Measurements from ENCODE around the gene APOL6. TPM values are rescaled to one million over a fixed set of nuclear protein-coding genes. Genes with fewer than 3 reads are reported as not detected.

Gene APOL6
- total RNA-seq, 4 donors from 2014 or later, result 3.1 to 8.3 (median 5.1) TPM

DNA sequence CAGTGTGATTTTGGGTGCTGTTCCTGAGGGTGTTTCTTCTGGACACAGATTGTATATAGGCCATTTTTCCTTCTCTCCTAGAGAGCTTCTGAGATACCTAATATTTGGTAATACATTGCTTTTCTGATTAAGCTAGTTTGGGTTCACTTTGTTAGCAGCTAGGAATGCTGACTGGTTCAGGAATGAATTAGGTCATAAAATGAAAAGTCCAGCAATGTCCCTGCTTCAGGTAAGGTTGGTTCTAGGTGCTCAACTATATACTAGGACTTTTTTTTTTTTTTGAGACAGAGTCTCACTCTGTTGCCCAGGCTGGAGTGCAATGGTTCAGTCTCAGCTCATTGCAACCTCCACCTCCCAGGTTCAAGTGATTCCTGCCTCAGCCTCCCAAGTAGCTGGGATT is 36.5 kb downstream of the APOL6 start:
- DNase-seq (ENCODE audit: low spot score in 2 of 2), result no peak
- H3K36me3 ChIP-seq, result no peaks in the 10 kb centered on the region
- TF ChIP-seq POLR2A (IDR thresholded peaks at IDR 0.05) (no peak), EP300 (IDR thresholded peaks at IDR 0.05) (no peak), POLR2AphosphoS5 (IDR thresholded peaks at IDR 0.05) (no peak)
- TF ChIP-seq, protein P1, sequence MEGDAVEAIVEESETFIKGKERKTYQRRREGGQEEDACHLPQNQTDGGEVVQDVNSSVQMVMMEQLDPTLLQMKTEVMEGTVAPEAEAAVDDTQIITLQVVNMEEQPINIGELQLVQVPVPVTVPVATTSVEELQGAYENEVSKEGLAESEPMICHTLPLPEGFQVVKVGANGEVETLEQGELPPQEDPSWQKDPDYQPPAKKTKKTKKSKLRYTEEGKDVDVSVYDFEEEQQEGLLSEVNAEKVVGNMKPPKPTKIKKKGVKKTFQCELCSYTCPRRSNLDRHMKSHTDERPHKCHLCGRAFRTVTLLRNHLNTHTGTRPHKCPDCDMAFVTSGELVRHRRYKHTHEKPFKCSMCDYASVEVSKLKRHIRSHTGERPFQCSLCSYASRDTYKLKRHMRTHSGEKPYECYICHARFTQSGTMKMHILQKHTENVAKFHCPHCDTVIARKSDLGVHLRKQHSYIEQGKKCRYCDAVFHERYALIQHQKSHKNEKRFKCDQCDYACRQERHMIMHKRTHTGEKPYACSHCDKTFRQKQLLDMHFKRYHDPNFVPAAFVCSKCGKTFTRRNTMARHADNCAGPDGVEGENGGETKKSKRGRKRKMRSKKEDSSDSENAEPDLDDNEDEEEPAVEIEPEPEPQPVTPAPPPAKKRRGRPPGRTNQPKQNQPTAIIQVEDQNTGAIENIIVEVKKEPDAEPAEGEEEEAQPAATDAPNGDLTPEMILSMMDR (IDR thresholded peaks at IDR 0.05), result no peak
- no peak overlapping the region for H3K27ac ChIP-seq
- H3K9me3 ChIP-seq, result no peaks in the 10 kb centered on the region
- H3K4me3 ChIP-seq, result no peak overlapping the region
- no peaks in the 10 kb centered on the region for H3K27me3 ChIP-seq
- H3K4me1 ChIP-seq, result no peaks in the 10 kb centered on the region

DNA sequence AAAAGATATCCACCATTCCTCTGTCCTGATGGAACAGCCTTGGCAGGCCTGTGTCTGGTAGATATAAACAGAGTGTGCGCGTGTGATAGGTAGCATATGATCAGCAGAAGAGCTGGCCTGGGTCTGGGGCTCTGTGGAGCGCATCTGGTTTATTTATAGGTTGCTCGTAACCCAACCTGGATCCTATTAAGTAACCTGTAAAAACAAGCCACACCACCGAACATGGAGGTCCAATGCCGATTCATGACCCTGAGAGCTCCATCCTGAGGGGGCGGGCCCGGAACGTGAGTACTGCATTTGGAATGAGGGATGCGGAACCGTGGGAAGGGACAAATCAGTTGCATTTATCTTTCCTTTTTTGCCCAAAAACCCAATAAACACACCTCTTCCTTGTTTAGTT is 37.5 kb downstream of the APOL6 start:
- Histone ChIP-seq H3K4me3 (no peak overlapping the region), H3K27me3 (no peaks in the 10 kb centered on the region), H3K36me3 (no peaks in the 10 kb centered on the region), H3K9me3 (no peaks in the 10 kb centered on the region), H3K27ac (no peak overlapping the region), H3K4me1 (no peaks in the 10 kb centered on the region)
- 82% methylated on average over 11 of the region's 11 CpGs for WGBS
- TF ChIP-seq EP300 (IDR thresholded peaks at IDR 0.05) (no peak), POLR2A (IDR thresholded peaks at IDR 0.05) (no peak), POLR2AphosphoS5 (IDR thresholded peaks at IDR 0.05) (no peak)
- TF ChIP-seq, protein P1 (IDR thresholded peaks at IDR 0.05), result no peak
- DNase-seq (ENCODE audit: low spot score in 2 of 2), result no peak

DNA sequence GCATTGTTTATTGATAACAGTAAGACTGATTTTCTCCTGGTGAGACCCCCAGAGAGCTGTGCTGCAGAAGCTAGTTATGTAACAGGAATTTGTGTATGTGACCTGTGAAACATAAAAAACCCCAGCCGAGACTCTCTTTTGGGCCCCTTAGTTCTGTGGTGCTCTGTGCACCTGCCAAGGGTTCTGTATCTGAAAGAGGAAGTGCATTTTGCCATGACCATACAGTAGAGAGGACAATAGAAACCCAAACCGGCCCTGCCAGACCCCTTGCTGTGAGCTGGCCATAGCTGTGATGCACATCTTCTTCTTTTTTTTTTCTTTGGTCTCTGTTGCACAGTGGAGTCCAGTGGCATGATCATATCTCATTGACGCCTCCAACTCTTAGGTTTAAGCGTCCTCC is 38.1 kb downstream of the APOL6 start:
- 79% methylated on average over 4 of the region's 4 CpGs for WGBS
- H3K27me3 ChIP-seq, result no peaks in the 10 kb centered on the region
- H3K36me3 ChIP-seq, result no peaks in the 10 kb centered on the region
- H3K4me1 ChIP-seq, result no peaks in the 10 kb centered on the region
- no peak overlapping the region for H3K27ac ChIP-seq
- DNase-seq (ENCODE audit: low spot score in 2 of 2), result no peak
- no peaks in the 10 kb centered on the region for H3K9me3 ChIP-seq
- H3K4me3 ChIP-seq, result no peak overlapping the region
- TF ChIP-seq, protein P1 (IDR thresholded peaks at IDR 0.05), result no peak
- no peak for TF ChIP-seq POLR2AphosphoS5 (IDR thresholded peaks at IDR 0.05)
- no peak for TF ChIP-seq EP300 (IDR thresholded peaks at IDR 0.05)
- no peak for TF ChIP-seq POLR2A (IDR thresholded peaks at IDR 0.05)

DNA sequence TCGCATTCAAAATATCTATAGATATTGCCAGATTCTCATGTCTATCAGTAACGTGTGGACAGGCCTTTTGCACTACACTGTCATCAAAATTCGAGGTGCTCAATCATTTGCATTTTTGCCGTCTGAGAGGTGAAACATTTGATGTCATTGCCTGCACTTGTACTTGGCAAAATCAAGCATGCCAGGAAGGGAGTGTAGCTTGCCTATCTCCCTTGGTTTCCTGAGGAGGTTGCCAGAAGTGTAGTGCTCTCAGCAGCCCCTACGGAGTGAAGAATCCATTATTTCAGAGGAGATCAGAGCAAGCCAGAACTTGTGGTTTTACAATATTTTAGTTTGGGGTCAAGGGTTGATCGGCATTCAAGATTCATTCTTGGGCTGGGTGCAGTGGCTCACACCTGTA is 39.2 kb downstream of the APOL6 start:
- 71% methylated on average over 6 of the region's 6 CpGs for WGBS
- Histone ChIP-seq H3K27ac (no peak overlapping the region), H3K4me3 (no peak overlapping the region), H3K9me3 (no peaks in the 10 kb centered on the region), H3K27me3 (no peaks in the 10 kb centered on the region), H3K36me3 (no peaks in the 10 kb centered on the region), H3K4me1 (no peaks in the 10 kb centered on the region)
- no peak for DNase-seq (ENCODE audit: low spot score in 2 of 2)
- no peak for TF ChIP-seq POLR2A (IDR thresholded peaks at IDR 0.05)
- TF ChIP-seq POLR2AphosphoS5 (IDR thresholded peaks at IDR 0.05), result no peak
- TF ChIP-seq EP300 (IDR thresholded peaks at IDR 0.05), result no peak
- TF ChIP-seq, protein P1 (IDR thresholded peaks at IDR 0.05), result no peak

DNA sequence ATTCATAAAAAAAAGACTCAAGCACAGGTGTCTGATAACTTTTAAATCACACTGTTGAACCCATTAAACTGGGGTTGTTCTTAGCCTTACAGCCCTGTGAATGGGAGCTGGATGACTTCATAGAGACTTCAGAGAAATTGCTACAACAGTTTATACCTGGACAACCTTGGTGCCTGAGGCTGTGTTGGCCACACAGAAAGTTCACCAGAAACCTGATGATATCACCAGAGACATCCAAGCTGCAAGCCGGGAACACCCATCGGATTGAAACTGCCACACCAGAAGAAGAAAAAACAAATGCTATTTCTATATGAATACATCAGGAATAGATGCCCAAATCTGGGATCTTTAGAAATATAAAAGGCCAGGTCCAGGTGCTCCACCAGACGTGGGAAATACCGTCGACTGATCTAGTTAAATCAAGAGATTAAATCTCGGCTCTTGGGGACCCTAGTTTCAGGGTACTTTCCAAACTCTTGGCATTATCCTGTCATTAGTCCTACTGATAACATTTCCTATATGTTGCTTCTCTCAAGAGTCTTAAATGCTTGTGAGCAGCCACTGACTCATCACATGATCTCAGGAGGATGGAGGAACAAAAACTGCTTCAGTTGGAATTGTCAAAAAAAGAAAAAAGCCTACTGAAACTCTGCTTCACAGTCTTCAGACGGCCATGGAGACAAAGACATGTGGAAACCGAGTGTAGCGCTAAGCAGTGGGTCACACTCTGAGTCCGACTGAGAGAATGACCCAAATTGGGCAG is 40.8 kb downstream of the APOL6 start:
- TF ChIP-seq POLR2AphosphoS5 (IDR thresholded peaks at IDR 0.05) (no peak), POLR2A (IDR thresholded peaks at IDR 0.05) (no peak)
- H3K27ac ChIP-seq, result no peak overlapping the region
- no peak overlapping the region for H3K4me3 ChIP-seq
- H3K4me1 ChIP-seq, result no peaks in the 10 kb centered on the region
- H3K9me3 ChIP-seq, result no peaks in the 10 kb centered on the region
- no peaks in the 10 kb centered on the region for H3K27me3 ChIP-seq
- WGBS, result 71% methylated on average over 10 of the region's 10 CpGs
- H3K36me3 ChIP-seq, result no peaks in the 10 kb centered on the region
- DNase-seq (ENCODE audit: low spot score in 2 of 2), result no peak

Measured in suprapubic skin (tissue), 4 donors.